DOHH2 (cell line): Measurements from ENCODE around the gene FAM3B.

ENCODE experiments used
- EZH2phosphoT487 ChIP-seq: fragments of 200-600 bp; sonication (generic); IDR thresholded peaks from 2 replicates; pipeline ENCODE4 v1.6.1; 2017; ENCODE audit warnings: borderline replicate concordance, mild to moderate bottlenecking, antibody characterized with exemption, low read length, moderate library complexity, mixed read lengths
- TF ChIP-seq, protein P1 (sequence below): fragments of 200-600 bp; sonication (generic); IDR thresholded peaks from one replicate; pipeline ENCODE4 v1.5.1; 2014; ENCODE audit warnings: antibody characterized with exemption, mild to moderate bottlenecking, low read depth, low read length; ENCODE audit not compliant: poor library complexity, severe bottlenecking

- TF ChIP-seq, protein P1, sequence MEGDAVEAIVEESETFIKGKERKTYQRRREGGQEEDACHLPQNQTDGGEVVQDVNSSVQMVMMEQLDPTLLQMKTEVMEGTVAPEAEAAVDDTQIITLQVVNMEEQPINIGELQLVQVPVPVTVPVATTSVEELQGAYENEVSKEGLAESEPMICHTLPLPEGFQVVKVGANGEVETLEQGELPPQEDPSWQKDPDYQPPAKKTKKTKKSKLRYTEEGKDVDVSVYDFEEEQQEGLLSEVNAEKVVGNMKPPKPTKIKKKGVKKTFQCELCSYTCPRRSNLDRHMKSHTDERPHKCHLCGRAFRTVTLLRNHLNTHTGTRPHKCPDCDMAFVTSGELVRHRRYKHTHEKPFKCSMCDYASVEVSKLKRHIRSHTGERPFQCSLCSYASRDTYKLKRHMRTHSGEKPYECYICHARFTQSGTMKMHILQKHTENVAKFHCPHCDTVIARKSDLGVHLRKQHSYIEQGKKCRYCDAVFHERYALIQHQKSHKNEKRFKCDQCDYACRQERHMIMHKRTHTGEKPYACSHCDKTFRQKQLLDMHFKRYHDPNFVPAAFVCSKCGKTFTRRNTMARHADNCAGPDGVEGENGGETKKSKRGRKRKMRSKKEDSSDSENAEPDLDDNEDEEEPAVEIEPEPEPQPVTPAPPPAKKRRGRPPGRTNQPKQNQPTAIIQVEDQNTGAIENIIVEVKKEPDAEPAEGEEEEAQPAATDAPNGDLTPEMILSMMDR = no peak
- no peak for TF ChIP-seq EZH2phosphoT487
Measured at GRCh38 chr21:41317063-41317392, 427 bp downstream of the FAM3B start.
